Astrocyte (in vitro differentiated cells and primary cell): Measurements from ENCODE around the gene NCAM2. TPM values are rescaled to one million over a fixed set of nuclear protein-coding genes. Genes with fewer than 3 reads are reported as not detected.

Experiments used
- DNase-seq: peaks from one replicate; pipeline ENCODE4 v3.0.0-alpha.2; 2010; ENCODE audit warnings: low read depth
- FAIRE-seq: peaks from 2 replicates; lab custom pipeline; 2011; peaks lifted over from hg19 to GRCh38; lab: Jason Lieb, UNC
- H2AFZ ChIP-seq: 2 replicates; pipeline ENCODE4 v1.6.0; 2012; ENCODE audit warnings: low read depth, low read length, inconsistent platforms
- H3K27ac ChIP-seq: 2 replicates; pipeline ENCODE4 v1.5.1; 2011; ENCODE audit warnings: low read depth, low read length, inconsistent platforms
- H3K27me3 ChIP-seq: 2 replicates; pipeline ENCODE4 v1.6.0; 2011; ENCODE audit warnings: low read length, inconsistent platforms; ENCODE audit not compliant: insufficient read depth
- H3K36me3 ChIP-seq: 2 replicates; pipeline ENCODE4 v1.5.1; 2011; ENCODE audit warnings: low read length, inconsistent platforms; ENCODE audit not compliant: insufficient read depth
- H3K4me1 ChIP-seq: 2 replicates; pipeline ENCODE4 v1.5.1; 2011; ENCODE audit warnings: low read length, inconsistent platforms; ENCODE audit not compliant: insufficient read depth
- H3K4me2 ChIP-seq: 2 replicates; pipeline ENCODE4 v1.6.0; 2012; ENCODE audit warnings: low read length, inconsistent platforms
- H3K4me3 ChIP-seq: 2 replicates; pipeline ENCODE4 v1.5.1; 2011; ENCODE audit warnings: low read depth, mild to moderate bottlenecking, low read length, inconsistent platforms; ENCODE audit not compliant: insufficient read depth
- H3K79me2 ChIP-seq: 2 replicates; pipeline ENCODE4 v1.6.0; 2012; ENCODE audit warnings: mild to moderate bottlenecking, low read length, inconsistent platforms; ENCODE audit not compliant: insufficient read depth
- H3K9ac ChIP-seq: 2 replicates; pipeline ENCODE4 v1.6.0; 2012; ENCODE audit warnings: mild to moderate bottlenecking, low read length, inconsistent platforms
- H3K9me3 ChIP-seq: 2 replicates; pipeline ENCODE4 v1.5.1; 2012; ENCODE audit warnings: low read depth, mild to moderate bottlenecking, low read length, inconsistent platforms; ENCODE audit not compliant: insufficient read depth
- H4K20me1 ChIP-seq: 2 replicates; pipeline ENCODE4 v1.6.0; 2012; ENCODE audit warnings: low read length, inconsistent platforms; ENCODE audit not compliant: insufficient read depth
- H3K27ac Mint-ChIP-seq: one replicate; pipeline ENCODE4 v1.8.0; 2021; ENCODE audit warnings: mild to moderate bottlenecking, mixed read lengths; ENCODE audit not compliant: unreplicated experiment
- H3K27me3 Mint-ChIP-seq: one replicate; pipeline ENCODE4 v1.8.0; 2021; ENCODE audit warnings: low read depth, mixed read lengths; ENCODE audit not compliant: unreplicated experiment
- H3K36me3 Mint-ChIP-seq: one replicate; pipeline ENCODE4 v1.8.0; 2021; ENCODE audit warnings: low read depth, mixed read lengths; ENCODE audit not compliant: unreplicated experiment
- H3K4me1 Mint-ChIP-seq: one replicate; pipeline ENCODE4 v1.8.0; 2021; ENCODE audit warnings: low read depth, mixed read lengths; ENCODE audit not compliant: unreplicated experiment
- H3K4me3 Mint-ChIP-seq: one replicate; pipeline ENCODE4 v1.8.0; 2021; ENCODE audit warnings: mild to moderate bottlenecking, moderate library complexity, mixed read lengths; ENCODE audit not compliant: unreplicated experiment
- H3K9me3 Mint-ChIP-seq: one replicate; pipeline ENCODE4 v1.8.0; 2021; ENCODE audit warnings: mild to moderate bottlenecking, mixed read lengths; ENCODE audit not compliant: unreplicated experiment
- EZH2 ChIP-seq: IDR thresholded peaks from 2 replicates; pipeline ENCODE4 v1.6.1; 2012; ENCODE audit warnings: mild to moderate bottlenecking, low read length, inconsistent platforms; ENCODE audit not compliant: insufficient read depth
- total RNA-seq: library from RNA; stranded (reverse); gene quantifications from 2 replicates; pipeline ENCODE4 v1.2.1, GENCODE V29; 2021
- TF ChIP-seq, protein P1 (sequence below): IDR thresholded peaks from 2 replicates; pipeline ENCODE4 v1.5.1; 2011; ENCODE audit warnings: low read depth, mild to moderate bottlenecking, inconsistent platforms, low read length, moderate library complexity; ENCODE audit not compliant: insufficient read depth

Gene NCAM2
- total RNA-seq, 1 donor from 2014 or later = 6.8 TPM

DNA sequence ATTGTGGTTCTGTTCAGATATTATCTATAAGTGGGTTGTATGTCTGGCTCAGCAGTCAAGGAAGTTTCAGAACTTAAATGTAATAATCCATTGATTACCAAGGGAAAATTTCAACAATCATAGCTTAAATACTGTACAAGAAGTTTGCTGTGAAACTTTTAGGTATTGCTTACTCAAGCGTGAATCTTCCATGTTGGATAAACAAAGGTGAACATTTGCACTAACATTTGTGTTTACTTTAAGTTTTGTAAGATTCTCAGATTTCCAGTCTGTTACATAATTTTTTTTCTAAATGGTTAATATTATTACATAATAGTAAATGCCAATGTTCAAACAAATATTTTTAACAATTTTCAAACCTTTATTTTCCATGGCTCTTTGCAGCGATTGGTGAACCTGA, 285.6 kb downstream of the NCAM2 start:
- H3K4me2 ChIP-seq = no peak overlapping the region
- H3K4me3 ChIP-seq = no peak overlapping the region
- H3K27me3 ChIP-seq = no peaks in the 10 kb centered on the region
- no peaks in the 10 kb centered on the region for H4K20me1 ChIP-seq
- Mint-ChIP-seq H3K27me3 (no peaks in the 10 kb centered on the region), H3K9me3 (no peaks in the 10 kb centered on the region), H3K36me3 (no peaks in the 10 kb centered on the region), H3K4me3 (no peak overlapping the region), H3K27ac (no peak overlapping the region), H3K4me1 (no peaks in the 10 kb centered on the region)
- DNase-seq (no peak), FAIRE-seq (no peak)
- TF ChIP-seq, protein P1, sequence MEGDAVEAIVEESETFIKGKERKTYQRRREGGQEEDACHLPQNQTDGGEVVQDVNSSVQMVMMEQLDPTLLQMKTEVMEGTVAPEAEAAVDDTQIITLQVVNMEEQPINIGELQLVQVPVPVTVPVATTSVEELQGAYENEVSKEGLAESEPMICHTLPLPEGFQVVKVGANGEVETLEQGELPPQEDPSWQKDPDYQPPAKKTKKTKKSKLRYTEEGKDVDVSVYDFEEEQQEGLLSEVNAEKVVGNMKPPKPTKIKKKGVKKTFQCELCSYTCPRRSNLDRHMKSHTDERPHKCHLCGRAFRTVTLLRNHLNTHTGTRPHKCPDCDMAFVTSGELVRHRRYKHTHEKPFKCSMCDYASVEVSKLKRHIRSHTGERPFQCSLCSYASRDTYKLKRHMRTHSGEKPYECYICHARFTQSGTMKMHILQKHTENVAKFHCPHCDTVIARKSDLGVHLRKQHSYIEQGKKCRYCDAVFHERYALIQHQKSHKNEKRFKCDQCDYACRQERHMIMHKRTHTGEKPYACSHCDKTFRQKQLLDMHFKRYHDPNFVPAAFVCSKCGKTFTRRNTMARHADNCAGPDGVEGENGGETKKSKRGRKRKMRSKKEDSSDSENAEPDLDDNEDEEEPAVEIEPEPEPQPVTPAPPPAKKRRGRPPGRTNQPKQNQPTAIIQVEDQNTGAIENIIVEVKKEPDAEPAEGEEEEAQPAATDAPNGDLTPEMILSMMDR = no peak
- no peak for TF ChIP-seq EZH2
- H3K9me3 ChIP-seq = no peaks in the 10 kb centered on the region
- no peak overlapping the region for H2AFZ ChIP-seq
- no peaks in the 10 kb centered on the region for H3K36me3 ChIP-seq
- no peak overlapping the region for H3K27ac ChIP-seq
- H3K4me1 ChIP-seq = no peaks in the 10 kb centered on the region
- H3K9ac ChIP-seq = no peak overlapping the region
- H3K79me2 ChIP-seq = no peaks in the 10 kb centered on the region

DNA sequence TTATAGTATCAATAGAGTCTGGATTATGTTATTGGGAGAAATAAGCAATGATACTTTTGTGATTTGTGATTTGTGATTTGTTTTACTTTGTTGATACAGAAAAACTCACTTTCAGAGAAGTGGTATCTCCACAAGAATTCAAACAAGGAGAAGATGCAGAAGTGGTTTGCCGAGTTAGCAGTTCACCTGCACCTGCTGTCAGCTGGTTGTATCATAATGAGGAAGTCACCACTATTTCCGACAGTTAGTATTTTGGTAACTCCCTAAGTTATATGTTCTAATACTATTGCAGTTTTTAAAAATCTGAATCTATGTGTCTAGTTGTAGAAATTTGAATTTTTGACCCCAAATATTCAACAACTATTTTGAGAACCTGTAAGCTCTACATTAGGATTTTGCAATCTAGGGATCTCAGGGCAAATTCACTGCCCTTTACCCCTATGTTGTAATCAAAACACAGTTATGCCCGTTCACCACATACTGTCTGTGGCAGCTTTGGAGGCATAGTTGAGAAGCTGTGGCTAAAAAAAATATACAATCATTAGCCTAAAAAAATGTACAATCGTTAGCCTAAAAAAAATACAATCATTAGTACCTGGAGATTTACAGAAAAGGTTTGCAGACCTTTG, 288.1 kb downstream of the NCAM2 start:
- no peaks in the 10 kb centered on the region for H3K4me1 ChIP-seq
- no peak overlapping the region for H3K27ac Mint-ChIP-seq
- no peak for FAIRE-seq
- H3K27ac ChIP-seq = no peak overlapping the region
- DNase-seq = no peak
- H4K20me1 ChIP-seq = no peaks in the 10 kb centered on the region
- no peak overlapping the region for H3K9ac ChIP-seq
- H3K27me3 ChIP-seq = no peaks in the 10 kb centered on the region
- H3K27me3 Mint-ChIP-seq = no peaks in the 10 kb centered on the region
- no peak overlapping the region for H3K4me2 ChIP-seq
- H3K4me1 Mint-ChIP-seq = no peaks in the 10 kb centered on the region
- no peak overlapping the region for H3K4me3 ChIP-seq
- H2AFZ ChIP-seq = no peak overlapping the region
- H3K4me3 Mint-ChIP-seq = no peak overlapping the region
- H3K36me3 ChIP-seq = no peaks in the 10 kb centered on the region
- no peaks in the 10 kb centered on the region for H3K9me3 ChIP-seq
- no peaks in the 10 kb centered on the region for H3K9me3 Mint-ChIP-seq
- TF ChIP-seq, protein P1 = no peak
- TF ChIP-seq EZH2 = no peak
- no peaks in the 10 kb centered on the region for H3K36me3 Mint-ChIP-seq
- H3K79me2 ChIP-seq = no peaks in the 10 kb centered on the region

DNA sequence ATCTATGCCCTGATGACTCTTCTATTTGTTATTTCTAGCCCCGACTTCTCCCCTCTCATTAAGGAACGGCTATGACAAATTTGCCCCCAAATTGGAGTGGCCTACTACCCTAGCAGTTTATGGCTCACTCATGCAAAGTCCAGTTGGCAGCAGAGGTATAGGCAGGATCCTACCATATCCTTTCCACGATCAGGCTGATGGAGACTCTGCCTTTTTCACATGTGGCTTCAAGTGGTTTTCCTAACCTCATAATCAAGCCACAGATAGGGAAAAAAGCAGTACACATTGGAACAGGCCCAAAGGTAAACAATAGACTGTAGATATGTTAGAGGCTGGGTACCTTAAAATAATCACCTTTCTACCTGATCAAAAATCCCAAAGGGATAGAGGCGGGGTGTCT, 292.5 kb downstream of the NCAM2 start:
- DNase-seq (no peak), FAIRE-seq (no peak)
- H3K79me2 ChIP-seq = no peaks in the 10 kb centered on the region
- no peak overlapping the region for H3K27ac ChIP-seq
- H3K9me3 Mint-ChIP-seq = no peaks in the 10 kb centered on the region
- H2AFZ ChIP-seq = no peak overlapping the region
- H4K20me1 ChIP-seq = no peaks in the 10 kb centered on the region
- H3K27ac Mint-ChIP-seq = no peak overlapping the region
- no peak overlapping the region for H3K9ac ChIP-seq
- TF ChIP-seq, protein P1 = no peak
- TF ChIP-seq EZH2 = no peak
- no peaks in the 10 kb centered on the region for H3K36me3 Mint-ChIP-seq
- H3K27me3 ChIP-seq = no peaks in the 10 kb centered on the region
- H3K4me2 ChIP-seq = no peak overlapping the region
- no peaks in the 10 kb centered on the region for H3K27me3 Mint-ChIP-seq
- no peaks in the 10 kb centered on the region for H3K4me1 Mint-ChIP-seq
- no peaks in the 10 kb centered on the region for H3K36me3 ChIP-seq
- no peaks in the 10 kb centered on the region for H3K9me3 ChIP-seq
- H3K4me1 ChIP-seq = no peaks in the 10 kb centered on the region
- H3K4me3 Mint-ChIP-seq = no peak overlapping the region
- H3K4me3 ChIP-seq = no peak overlapping the region
